Lower leg skin (tissue), 3 donors: ENCODE results near the gene KRI1.

ENCODE experiments used
- POLR2A ChIP-seq, 2 donors: fragments of 450-650 bp; IDR thresholded peaks; one replicate each; pipeline ENCODE4 v1.6.1; 2016 to 2017; ENCODE audit warnings: antibody characterized with exemption in 2 of 2, mild to moderate bottlenecking in 1 of 2, moderate library complexity in 1 of 2
- TF ChIP-seq, protein P1 (sequence below), 3 donors: fragments of 450-650 bp; IDR thresholded peaks; one replicate each; pipeline ENCODE4 v1.5.1; 2016; ENCODE audit warnings: antibody characterized with exemption in 3 of 3, mild to moderate bottlenecking in 3 of 3, moderate library complexity in 2 of 3

DNA sequence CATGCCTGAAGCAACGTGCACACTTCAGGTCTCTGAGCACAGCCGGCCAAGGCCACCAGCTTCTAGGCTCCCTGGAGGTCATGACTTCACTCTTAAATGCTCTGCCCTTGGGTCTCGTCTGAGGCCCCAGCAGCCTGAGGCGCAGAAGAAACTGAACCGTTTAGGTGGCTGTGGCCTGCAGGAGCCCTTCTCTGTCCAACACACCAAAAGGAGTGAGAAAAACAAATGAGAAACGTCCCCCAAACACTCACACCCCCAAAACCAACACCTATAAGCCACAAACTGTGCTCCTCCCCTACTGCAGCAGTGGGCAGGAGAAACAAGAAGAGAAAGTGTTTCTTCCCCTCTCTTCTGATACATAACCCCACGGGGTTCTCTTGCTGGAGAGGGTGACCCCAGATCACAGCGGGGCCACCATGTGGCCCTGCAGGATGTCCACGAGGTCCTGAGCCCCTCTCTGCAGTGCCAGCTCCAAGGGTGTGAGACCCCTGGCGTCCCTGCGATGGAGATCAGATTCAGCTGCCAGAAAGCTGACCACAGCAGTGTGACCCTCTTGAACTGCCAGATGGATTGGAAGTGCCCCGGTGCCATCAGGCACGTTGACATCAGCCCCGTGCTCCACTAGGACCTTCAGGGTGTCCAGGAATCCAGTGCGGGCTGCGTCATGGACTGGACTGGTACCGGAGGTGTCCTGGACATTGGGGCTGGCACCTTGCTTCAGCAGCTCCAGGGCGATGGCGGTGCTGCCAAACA is 1.0 kb upstream of the KRI1 start:
- TF ChIP-seq, protein P1, sequence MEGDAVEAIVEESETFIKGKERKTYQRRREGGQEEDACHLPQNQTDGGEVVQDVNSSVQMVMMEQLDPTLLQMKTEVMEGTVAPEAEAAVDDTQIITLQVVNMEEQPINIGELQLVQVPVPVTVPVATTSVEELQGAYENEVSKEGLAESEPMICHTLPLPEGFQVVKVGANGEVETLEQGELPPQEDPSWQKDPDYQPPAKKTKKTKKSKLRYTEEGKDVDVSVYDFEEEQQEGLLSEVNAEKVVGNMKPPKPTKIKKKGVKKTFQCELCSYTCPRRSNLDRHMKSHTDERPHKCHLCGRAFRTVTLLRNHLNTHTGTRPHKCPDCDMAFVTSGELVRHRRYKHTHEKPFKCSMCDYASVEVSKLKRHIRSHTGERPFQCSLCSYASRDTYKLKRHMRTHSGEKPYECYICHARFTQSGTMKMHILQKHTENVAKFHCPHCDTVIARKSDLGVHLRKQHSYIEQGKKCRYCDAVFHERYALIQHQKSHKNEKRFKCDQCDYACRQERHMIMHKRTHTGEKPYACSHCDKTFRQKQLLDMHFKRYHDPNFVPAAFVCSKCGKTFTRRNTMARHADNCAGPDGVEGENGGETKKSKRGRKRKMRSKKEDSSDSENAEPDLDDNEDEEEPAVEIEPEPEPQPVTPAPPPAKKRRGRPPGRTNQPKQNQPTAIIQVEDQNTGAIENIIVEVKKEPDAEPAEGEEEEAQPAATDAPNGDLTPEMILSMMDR (IDR thresholded peaks at IDR 0.05): no peak
- no peak for TF ChIP-seq POLR2A (IDR thresholded peaks at IDR 0.05)
